22Rv1 (cell line): ENCODE measurements around the gene CDKAL1.

Experiments
- H3K27ac ChIP-seq: fragments of 450-650 bp; 2 replicates; pipeline ENCODE4 v1.5.1; 2017
- ZFX ChIP-seq: fragments of 450-650 bp; IDR thresholded peaks from 2 replicates; pipeline ENCODE4 v1.6.1; 2017; ENCODE audit warnings: antibody characterized with exemption, borderline replicate concordance
- TF ChIP-seq, protein P1 (sequence below): fragments of 450-650 bp; IDR thresholded peaks from 2 replicates; pipeline ENCODE4 v1.5.1; 2017; ENCODE audit warnings: mild to moderate bottlenecking

The CDKAL1 gene

GRCh38 chr6:20802596-20802995 lies 268.3 kb downstream of the CDKAL1 start:
- TF ChIP-seq, protein P1, sequence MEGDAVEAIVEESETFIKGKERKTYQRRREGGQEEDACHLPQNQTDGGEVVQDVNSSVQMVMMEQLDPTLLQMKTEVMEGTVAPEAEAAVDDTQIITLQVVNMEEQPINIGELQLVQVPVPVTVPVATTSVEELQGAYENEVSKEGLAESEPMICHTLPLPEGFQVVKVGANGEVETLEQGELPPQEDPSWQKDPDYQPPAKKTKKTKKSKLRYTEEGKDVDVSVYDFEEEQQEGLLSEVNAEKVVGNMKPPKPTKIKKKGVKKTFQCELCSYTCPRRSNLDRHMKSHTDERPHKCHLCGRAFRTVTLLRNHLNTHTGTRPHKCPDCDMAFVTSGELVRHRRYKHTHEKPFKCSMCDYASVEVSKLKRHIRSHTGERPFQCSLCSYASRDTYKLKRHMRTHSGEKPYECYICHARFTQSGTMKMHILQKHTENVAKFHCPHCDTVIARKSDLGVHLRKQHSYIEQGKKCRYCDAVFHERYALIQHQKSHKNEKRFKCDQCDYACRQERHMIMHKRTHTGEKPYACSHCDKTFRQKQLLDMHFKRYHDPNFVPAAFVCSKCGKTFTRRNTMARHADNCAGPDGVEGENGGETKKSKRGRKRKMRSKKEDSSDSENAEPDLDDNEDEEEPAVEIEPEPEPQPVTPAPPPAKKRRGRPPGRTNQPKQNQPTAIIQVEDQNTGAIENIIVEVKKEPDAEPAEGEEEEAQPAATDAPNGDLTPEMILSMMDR, result no peak
- TF ChIP-seq ZFX, result no peak
- no peak overlapping the region for H3K27ac ChIP-seq

DNA sequence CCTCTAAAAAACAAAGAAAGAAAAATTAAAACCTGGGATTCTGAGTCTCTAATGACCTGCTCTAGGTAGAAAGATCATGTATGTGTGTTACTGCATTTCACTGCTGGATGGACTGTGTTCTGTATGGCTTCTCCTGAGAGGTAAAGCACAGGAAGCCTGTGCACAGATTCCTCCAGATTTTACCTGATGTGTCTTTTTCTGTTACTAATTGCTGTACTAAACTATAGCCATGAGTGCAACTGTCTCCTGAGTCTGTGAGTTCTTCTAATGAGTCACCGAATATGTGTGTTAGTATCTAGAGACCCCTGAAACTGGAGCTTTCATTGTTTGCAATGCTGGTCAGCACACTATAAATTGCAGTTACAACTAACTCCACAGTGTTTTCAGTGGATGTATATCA lies 270.8 kb downstream of the CDKAL1 start:
- H3K27ac ChIP-seq, result no peak overlapping the region
- no peak for TF ChIP-seq ZFX
- TF ChIP-seq, protein P1, result no peak

DNA sequence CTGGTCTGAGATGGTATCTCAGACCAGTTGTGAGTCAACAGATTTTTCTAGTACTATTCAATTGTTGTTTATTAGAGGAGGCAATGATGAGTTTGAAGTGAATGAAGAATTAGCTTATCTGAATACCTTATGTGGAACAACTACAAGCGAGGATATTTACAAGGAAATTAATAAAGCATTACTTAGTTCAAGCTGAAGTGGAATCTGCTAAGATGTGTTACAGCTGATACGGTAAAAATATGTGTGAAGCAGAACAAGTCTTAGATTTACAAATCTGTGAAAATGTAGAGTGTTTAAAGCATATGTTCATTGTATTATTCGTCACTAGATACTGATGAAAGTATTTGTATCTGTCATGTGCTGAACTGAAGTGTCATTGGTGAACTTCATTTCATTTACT lies 272.4 kb downstream of the CDKAL1 start:
- TF ChIP-seq, protein P1, result no peak
- TF ChIP-seq ZFX, result no peak

DNA sequence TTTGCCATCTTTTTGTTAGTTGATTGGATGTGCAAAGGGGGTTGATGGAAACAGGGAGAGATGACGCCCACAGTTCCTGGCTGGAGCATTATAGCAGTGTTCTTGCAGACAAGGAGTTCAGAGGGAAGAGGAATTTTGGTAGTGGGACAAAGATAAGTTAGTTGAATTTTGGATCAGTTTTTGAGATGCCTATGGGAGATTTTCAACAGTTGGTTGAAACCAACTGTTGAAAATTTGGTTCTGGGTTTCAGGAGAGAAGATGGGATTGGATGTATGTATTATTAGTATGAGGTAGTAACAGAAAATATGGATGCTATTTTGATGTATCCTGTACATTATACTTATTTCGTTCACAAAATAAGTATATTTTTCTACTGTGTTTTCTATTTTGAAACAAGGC lies 274.2 kb downstream of the CDKAL1 start:
- TF ChIP-seq, protein P1, result no peak
- H3K27ac ChIP-seq, result no peak overlapping the region

More for the DNA sequence above, 272.4 kb downstream of the CDKAL1 start:
- H3K27ac ChIP-seq, result no peak overlapping the region

GRCh38 chr6:20808924-20809323 lies 274.7 kb downstream of the CDKAL1 start:
- H3K27ac ChIP-seq, result no peak overlapping the region
- no peak for TF ChIP-seq ZFX
- TF ChIP-seq, protein P1, result no peak

DNA sequence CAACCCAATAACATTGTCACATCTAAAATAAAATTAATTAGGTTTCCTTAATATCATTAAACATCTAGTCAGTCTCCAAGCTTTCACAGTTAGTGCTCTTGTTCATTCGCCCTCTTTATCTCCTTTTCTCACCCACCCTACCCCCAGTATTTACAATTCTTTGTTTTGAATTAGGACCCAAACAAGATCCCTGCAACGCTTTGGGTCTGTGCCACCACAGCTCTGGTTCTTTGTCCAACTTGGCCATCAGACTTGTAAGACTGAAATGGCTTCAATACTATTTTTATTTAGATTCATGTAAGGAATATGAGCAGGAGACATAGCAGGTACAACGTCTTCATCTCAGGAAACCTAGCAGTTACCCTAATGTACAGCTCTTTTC lies 276.5 kb downstream of the CDKAL1 start:
- TF ChIP-seq, protein P1, result no peak
- no peak for TF ChIP-seq ZFX
- H3K27ac ChIP-seq, result peak overlapping the region; percentile 84

DNA sequence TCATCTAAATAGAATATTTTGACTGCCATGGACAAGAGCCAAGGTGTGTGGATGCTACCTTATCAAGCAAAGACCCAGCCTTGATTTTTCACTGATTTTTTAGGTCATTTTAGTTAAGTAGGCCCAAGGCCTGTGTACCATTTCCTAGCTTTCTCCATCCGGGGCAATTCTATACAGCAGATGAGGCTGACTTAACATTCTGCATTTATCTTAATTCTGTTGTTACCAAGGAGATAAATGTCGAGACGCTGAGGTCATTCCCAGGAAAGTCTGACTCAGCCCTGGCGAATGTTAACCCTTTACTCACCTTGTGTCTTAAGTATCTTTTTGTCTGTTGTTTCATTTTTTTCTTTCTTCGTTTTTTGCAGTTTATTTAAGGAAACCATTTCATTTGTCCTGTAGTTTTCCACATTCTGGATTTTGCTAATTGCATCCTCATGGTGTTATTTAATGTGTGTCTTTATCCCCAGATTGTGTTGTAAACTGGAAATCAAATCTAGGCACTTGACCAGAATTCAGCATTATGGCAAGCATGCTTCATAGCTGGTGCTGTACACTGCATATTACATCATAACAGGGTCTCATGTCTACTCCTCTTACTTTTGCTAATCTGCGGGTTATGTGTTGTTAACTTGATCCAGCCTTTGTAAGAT lies 277.0 kb downstream of the CDKAL1 start:
- TF ChIP-seq, protein P1, result no peak
- no peak for TF ChIP-seq ZFX
- H3K27ac ChIP-seq, result peak overlapping the region; percentile 84
